ENCODE results near the gene PISD.

The PISD gene

DNA sequence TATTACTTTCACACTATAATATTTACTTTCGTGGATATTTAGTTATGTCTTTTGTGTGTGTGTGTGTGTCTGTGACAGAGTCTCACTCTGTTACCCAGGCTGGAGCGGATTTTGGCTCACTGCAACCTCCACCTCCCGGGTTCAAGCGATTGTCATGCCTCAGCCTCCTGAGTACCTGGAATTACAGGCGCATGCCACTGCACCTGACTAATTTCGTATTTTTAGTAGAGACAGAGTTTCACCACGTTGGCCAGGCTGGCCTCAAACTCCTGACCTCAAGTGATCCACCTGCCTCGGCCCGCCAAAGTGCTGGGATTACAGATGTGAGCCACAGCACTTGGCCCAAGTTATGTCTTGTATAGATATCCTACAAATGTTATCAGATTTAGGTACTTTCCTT is 9.9 kb downstream of the PISD start:
- DNase-seq = no peak

DNA sequence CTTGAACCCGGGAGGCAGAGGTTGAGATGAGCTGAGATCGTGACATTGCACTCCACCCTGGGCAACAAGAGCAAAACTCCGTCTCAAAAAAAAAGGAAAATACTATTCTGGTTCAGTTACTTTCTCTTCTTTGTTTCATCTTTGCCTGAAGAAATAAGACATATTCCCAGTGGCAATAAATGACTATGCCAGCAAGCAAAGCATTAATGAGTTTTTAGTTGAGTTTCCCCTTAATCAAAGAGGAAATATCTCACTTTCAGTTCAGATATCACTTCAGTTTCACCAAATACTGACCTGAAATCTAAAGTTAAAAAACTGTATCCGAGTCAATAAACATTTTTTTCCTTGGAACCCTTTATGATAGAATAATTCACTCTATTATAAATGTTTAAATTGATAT is 10.4 kb downstream of the PISD start:
- DNase-seq = no peak

DNA sequence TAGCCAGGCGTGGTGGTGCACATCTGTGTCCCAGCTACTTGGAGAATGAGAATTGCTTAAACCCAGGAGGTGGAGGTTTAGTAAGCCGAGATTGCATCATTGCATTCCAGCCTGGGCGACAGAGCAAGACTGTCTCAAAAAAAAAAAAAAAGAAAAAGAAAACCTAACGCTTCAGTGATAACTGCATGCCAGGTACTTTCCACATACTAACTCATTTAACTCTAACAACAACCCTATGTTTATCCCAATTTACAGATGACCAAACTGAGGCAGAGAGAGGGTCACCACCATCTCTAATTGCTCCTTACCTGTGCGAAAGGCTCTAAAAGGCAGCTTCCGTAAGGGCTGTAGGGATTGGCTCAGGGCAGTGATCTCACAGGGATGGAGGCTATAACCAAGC is 11.6 kb downstream of the PISD start:
- no peak for DNase-seq

DNA sequence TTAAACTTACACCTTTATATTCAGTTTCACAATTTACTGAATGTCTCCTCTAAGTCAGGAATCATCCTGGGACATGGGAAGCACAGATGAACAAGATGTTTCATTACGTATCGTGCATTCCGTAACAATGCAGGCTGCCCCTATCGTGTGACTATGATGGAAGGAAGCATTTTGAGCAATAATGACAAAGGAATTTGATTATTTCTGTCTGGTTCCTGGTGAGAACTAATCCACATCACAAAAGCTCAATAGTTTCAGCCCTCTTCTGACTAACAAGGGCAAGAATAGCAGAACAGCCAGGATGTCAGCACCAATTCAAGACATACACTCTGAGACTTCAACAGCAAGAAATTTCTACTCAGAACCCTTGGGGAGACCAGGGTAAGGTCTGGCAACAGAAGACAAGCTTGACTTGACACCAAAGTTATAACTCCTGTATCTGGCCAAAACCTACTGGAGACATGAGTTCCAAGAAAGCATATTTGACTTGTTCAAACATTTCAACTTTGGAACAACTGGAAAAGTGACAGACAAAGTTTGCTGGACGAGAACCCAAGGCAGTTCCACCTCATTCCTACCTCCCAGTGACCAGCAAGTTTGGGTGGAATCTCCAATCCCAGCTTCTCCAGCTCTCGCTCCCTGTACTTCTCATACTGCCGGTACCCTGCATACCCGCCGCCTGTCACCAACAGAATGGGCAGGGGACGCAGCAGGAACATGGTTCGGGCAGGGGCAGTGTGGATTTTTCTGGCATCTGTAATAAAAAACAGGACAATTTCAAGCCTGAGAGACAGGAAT is 14.3 kb downstream of the PISD start:
- no peak for DNase-seq

DNA sequence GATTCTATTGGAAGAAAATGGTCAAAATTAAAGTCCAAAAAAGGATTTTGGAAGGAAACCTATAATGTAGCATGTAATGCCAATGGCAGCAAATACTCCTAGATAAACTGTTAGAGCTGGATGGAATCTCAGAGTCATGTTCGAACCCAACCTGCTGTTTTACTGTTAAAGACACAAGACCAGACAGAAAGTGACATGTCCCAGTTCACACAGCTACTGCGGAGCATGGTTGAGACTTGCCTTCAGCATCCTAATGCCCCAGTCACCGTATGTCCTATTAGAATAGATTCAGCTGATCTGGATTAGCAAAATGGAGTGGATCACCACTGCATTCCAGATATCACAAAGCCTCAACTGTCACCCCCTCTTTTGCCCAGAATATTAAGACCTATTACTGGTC is 14.9 kb downstream of the PISD start:
- no peak for DNase-seq

DNA sequence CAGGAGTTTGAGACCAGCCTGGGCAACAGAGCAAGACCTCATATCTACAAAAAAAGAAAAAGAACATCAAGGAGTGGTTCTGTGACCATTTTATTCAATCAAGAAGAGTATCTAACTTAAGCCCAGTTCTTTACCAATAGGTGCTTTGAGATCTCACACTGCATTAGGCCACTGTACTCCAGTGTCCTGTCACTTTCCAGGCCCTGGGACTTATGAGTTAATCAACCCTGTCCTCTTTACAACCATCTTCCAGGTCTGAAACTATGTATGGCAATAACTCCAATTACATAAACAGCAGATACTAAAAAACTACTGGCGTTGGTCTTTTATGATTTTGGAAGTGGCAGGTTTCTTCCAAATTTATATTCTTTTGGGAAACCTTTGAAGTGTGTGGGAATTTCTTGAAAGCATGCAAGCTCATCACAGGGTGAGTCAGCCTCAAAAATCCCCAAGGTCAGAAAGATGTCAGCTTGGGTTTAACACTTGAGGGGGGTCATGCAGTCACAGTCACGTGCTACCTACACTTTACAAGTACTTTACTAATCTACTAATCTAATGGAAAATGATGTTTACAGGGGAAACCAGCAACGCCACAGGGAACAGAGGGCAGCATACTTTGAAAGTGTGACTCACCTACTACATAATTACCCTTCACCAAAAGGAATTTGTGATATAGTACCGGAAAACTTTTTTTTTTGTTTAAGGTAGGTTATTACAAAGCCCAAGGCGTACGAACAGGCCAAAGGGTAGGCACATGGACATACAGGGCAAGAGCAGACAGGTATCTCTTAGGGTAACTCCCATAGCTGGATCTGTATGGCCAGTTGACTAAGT is 15.6 kb downstream of the PISD start:
- DNase-seq = no peak

DNA sequence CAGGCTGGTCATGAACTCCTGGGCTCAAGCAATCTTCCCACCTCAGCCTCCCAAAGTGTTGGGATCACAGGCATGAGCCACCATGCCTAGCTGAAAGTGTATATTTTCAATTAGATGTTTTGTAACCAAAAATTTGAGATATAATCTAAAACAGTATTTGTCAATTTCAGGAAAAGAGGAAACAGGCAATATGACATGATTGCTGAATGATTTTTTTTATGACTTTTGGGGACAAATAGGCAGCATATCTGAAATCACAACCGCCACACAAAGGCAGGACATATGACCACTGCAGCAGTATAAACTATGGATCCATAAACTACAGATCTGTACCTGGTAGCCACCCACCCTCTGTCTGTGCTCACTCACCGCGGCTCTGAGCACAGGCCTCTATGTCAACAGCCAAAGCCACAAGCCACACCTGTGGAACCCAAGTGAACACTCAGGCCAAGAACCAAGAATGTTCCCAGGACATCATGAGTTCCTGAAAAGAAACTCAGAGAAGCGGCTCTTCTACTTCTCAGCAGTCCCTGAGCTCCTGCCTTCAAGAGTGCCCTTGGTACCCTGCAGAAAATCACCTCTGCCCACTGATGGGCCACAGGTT is 22.5 kb downstream of the PISD start:
- no peak for DNase-seq

DNA sequence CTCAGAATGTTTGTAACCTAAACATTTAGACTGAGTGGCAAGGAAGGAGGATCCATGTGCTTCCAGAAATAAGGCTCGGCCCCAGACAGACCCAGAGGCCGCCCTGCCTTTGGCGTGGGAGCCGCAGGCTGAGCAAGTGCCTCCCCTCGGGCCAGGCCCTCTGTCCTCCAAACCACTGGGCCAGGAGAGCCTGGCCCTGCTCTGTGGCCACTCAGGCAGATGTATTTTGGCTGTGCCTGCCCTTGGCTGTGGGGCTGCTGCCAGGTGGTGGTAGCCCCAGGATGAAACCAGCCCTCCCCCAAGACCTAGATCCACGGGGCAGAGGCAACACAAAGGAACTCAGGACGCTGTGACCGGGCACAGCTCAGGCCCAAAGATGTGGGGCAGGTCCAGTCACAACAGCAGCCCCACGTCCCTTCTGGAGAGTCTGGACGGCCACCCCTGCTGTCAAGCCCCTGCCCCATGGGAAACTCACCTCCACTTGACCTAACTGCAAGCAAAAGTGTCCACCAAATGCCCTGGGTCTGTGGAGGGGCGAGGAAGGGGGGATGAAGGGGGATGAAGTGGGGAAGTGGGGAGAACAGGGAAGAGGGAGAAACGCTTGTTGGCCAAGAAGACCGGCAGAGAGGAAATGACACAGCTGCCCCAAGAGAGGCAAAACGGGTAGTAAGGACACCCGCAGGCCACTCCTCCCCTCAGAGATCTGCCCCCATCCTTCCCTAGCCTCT is 24.0 kb downstream of the PISD start:
- no peak for DNase-seq

DNA sequence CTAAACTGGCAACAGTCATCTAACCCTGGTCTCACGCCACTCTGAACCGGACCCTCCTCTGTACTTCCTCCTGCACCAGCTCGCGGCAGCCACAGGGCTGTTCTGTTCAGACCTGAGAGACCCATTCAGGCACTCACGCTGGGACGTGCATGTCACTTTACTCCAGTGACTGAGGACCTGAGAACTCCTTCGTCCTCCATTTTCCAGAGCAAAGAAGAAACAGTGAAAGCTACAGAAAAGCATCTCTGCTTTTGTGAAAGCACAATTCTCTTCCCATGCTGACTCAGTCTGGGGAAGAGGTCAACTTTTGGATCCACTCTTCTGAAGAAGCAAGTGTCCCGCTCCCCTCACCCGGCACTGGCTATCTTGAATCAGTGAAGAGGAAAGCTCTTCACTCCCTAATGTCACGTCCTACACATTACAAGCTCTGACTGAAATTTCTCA is 24.5 kb downstream of the PISD start:
- no peak for DNase-seq

DNA sequence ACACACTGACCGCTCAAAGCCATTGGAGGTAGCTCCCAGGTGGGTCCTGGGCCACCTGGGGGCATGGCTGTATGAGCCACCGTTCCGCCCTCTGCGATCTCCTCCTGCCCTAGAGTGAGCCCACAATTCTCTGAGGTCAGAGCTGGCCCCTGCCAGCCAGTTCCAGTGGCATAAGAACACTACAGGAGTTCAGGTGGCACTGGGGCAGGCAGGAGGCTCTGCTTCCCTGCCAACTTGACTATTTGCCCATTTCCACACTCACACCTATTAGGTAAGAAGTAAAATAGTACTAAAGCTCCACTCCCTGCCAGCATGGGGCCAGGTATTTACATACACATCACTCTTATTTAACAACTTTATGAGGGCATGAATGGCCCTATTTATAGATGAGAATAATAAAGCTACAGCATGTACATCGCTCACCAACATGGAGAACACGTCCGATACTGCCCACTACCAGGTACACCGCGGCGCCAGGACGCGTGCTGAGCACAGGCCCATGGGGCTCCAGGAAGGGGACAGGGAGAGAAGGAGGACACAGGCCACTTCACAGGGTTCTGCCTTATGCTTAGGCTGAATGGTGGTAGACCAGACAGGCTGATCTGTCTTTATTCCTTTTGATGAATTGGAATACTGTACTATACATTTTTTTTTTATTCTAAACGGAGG is 26.2 kb downstream of the PISD start:
- no peak for DNase-seq

DNA sequence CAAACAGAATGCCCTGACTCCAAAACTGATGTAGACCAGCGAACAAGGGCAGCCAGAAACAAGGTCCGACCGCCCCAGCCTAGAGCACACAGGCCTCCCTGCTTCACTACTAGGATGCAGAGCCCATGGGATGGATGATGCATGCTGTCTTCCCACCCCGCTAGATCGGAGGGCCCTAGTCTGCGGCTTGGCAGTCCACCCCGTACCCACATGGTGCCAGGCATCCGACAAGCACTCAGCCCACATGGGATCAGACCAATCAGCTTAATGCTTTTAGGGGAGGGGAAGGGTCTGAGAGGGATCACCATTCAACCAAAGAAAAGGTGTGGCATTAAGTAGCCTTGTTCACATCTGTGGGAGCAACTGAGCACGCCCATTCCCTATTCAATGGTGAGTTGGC is 30.6 kb downstream of the PISD start:
- no peak for DNase-seq

DNA sequence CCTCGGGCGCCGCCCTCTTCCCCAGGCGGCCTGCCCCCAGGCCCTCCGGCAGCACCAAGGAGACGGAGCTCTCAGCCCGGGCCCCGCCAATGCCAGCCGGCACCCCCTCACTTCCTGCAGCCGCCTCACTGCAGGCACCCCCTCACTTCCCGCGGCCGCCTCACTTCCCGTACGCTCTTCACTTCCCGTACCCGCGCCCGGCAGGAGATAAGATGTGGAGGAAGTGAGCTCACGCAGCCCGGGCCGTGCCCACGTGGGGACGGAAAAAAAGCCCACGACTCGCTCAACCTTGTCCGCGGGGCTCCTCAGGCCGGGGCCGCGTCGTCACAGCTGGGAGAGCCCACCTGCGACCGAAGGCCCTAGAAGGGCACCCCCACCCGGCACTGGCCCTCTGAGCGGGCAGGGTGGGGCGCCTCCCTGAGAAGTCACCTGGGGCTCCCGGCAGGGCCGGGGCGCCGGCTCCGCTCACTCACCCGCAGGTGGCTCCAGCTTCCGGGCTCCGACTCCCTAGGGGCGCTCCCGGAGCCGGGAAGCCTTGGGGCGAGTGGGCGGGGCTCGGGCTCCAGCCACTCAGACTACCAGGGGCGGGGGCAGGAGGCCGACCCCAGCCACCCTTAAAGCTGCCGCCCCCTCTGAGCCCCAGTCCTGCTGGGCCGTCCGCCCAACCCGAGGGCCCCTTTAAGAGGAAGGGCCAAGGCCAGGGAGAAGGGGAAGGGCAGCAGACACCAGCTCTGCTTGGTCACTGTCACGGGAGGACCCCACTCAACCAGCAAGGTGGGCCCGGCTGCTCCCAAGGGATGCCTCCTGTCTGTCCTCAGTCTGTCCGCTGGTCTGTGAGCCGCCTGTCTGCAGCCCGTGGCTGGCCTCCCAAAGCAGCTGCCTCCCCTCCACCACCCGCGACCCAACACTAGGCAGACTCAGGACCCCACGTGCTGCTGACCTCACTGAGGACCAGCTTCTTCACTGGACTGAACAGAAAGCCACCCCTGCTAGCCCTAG is 31.4 kb downstream of the PISD start:
- peak; percentile 11 for DNase-seq

DNA sequence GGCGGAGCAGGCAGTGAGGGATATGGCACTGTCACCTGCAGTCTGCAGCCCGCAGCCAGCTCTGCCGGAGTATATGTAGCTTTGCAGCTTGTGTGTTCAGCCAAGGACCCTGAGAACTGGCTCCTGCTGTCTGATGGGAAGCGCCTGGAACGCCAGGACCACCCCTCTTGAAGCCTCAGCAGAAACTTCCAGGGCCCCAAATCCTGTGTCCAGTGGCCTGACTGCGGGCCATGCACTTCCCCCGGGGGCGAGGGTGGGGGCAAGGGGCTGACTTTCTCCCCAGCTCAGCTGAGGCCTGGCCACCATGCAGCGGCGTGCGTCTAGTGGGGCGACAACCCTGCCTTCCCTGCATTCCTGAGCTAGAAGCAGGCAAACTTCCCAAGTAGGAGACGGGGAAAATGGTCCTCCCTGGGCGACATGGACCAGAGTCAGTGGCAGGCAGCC is 32.3 kb downstream of the PISD start:
- DNase-seq = no peak

DNA sequence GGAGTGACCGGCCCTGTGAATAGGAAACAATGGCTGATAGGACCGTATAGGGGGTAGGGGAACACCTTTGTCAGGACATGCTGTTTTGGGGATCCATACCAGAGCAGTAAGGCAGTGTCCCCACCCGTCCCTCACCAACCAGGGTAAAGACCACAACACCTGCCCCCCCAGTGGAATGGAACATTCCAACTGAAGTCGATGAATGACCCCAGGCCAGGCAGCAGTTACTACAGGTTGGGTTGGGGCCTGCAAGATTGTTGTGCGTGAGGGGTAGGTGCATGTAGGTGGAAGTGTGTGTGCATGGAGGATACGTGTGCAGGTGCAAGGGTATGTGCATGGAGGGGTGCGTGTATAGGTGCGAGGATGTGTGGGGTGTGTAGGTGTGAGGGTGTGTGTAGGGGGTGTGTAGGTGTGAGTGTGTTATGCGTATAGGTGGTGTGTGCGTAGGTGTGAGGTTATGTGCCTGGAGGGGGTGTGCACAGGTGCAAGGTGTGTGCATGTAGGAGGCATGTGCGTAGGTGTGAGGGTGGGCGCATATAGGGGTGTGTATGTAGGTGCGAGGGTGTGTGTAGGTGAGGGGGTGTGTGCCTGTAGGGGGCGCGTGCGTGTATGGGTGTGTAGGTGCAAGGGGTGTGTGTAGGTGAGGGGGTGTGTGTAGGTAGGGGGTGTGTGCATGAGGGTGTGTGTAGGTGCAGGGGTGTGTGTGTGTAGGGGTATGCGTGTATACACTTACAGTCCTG is 32.9 kb downstream of the PISD start:
- no peak for DNase-seq

DNA sequence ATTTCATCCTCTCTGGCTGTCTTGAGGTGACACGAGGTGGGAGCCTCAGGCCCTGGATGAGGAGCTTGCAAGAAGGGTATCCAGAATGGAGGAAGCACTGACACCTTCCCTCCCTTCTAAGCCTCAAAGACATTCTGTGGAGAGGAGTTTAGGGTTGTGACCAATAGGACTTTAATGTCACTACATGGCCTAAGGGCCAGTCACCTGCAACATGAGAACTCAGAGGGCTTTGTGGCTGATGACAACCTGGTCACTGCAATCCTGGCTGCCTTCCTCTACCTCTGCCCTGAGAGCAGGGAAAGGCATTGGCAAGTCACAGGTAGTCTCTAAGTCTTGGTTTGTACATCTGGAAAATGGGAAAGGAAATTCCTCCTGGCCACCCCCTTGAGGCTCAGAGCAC is 33.7 kb downstream of the PISD start:
- no peak for DNase-seq

DNA sequence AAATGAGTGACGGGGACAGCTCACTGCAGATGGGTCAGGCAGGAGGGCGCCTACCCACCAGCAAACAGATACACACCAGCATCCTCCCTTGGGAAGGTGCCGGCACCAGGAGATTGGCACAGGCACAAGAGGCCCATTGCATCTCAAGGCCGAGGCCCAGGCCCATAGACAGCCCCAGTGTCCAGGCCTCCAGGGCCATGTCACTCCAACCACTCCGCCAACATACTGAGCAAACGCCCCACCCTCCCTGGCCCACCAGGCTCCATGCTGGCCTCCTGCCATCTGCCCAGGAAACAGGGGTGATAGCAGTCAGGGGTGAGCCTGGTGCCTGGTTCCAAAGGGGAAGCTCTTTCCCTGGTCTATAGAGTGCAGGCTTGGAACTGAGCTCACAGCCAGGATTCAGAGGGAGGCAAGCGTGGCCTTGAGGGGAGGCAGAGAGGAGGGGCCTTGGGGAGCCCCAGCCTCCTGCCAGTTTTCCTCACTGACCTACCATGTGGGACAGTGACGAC is 34.7 kb downstream of the PISD start:
- DNase-seq = no peak

DNA sequence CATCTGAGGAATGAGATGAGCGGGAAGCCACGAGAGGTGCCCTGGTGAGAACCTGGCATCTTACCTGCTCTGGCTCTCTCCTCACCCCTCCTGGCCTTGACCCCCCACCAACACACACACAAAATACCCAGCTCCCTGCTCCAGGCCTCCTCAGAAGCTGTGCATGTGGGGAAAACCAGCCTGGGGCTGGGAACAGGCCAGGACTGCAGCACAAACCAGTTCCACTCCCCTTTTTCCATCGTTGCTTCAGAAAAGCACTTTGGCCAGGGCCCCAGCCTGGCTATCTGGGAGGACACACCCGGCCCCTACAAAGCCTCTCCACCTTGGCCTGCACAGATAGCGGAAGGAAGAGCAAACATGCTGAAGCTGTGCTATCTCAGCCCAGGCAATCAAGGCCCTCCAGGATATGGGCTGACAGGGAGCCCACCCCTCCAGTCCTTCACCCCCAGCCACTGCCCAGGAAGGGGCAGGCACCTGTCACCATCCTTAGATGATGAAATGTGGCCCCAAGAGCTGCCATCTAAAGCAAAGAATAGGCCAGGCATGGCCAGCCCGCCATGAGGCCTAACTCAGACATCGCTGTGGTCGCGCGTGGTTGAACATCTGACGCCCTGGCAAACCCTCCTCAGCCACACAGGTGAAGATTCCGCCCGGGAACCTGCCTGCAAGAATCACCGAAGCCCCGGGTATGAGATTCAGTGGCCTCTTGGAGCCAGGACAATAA is 35.4 kb downstream of the PISD start:
- DNase-seq = no peak

DNA sequence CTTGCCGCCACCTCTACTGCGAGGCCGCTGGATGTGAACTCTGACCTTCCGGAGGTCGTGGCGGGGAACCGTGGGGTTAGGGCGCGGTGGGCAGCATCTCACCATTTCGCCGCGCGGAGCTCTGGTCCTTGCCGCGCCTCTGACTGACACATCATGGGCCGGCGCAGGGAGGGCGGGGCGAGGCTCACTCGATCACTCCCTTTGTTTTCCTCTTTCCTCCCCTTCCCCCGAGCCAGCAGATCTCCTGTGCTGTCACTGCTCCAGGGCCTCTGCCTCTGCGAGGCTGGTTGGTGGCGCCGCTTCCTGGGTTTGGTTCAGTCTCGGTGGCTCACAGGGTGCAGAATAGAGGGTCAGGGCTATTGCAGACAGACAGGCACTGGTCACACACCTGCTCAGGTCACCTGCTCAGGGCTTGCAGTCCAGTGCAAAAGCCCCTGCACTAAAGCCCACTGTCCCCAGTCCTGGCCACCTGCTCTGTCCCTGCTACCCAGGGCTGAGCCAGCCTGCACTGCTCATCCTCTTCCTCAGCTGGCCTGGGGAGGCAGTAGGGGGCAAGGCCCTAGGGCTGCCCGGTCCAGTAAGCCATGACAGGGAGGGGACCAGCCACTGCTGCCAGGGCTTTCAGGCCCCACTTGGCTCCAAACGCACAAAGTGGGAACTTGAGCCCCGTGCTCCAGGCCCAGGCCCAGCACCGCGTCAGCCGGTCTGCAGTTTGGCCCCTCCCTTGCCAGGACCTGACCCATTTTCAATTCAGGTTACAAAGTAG is 36.2 kb downstream of the PISD start:
- DNase-seq = peak; percentile 29

DNA sequence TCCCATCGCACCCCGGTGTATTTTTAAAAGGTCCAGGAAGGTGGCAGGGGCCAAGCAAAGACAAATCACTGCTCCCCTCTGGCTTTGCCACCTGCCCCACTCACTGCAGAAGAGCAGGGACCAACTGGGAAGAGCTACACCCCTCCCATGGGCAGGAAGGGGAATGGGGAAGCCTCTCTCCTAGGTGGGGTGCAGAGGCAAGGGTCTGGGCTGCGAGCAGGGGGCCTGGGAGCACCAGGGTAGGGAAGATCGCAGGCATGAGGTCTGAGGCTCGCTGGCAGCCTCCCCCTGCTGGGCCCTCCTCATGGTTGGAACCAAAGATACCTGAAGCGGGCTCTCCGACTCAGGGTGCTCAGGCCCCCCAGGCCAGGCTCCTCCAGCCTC is 36.8 kb downstream of the PISD start:
- DNase-seq = no peak

Measured in NCI-H510A treated with DMSO at 0.1 percent for 48 hours (cell line).